Measurements from ENCODE around the gene CYP2B6. TPM values are rescaled to one million over a fixed set of nuclear protein-coding genes. Genes with fewer than 3 reads are reported as not detected.

The CYP2B6 gene
- total RNA-seq, 2 experiments from 2014 or later = not detected

GRCh38 chr19:40981591-40981990 is 9.5 kb upstream of the CYP2B6 start:
- Histone ChIP-seq H3K36me3 (ENCODE audit: insufficient read depth, low read length) (no peaks in the 10 kb centered on the region), H3K4me3 (ENCODE audit: low read length) (no peak overlapping the region), H3K27me3 (ENCODE audit: control insufficient read depth in 1 of 2, insufficient read depth in 2 of 2, low read length in 2 of 2) (peaks cover 0 to 15% of the 10 kb centered on the region in 2 experiments), H3K4me1 (ENCODE audit: insufficient read depth, low read length) (no peaks in the 10 kb centered on the region), H3K27ac (ENCODE audit: low read depth in 1 of 2, low read length in 2 of 2) (no peak overlapping the region), H3K9me3 (ENCODE audit: control insufficient read depth in 1 of 2, insufficient read depth in 1 of 2, low read length in 2 of 2) (peaks cover 0 to 9% of the 10 kb centered on the region in 2 experiments)
- TF ChIP-seq CTCF (IDR thresholded peaks at IDR 0.05) = no peak
- ChIA-PET CTCF (no interaction called here), POLR2A (no interaction called here)
- H3K36me3 Mint-ChIP-seq (ENCODE audit: low read depth) = no peaks in the 10 kb centered on the region
- intact Hi-C loops (cut with DNase I, micrococcal nuclease) = no loop called here
- peaks cover 41% of the 10 kb centered on the region for H3K27me3 Mint-ChIP-seq
- no peak for DNase-seq
- H3K4me3 Mint-ChIP-seq = no peak overlapping the region
- H3K27ac Mint-ChIP-seq = no peak overlapping the region
- H3K4me1 Mint-ChIP-seq (ENCODE audit: low read depth) = no peaks in the 10 kb centered on the region
- no peak for ATAC-seq (ENCODE audit: poor library complexity)
- no peaks in the 10 kb centered on the region for H3K9me3 Mint-ChIP-seq

GRCh38 chr19:40982594-40983101 is 8.4 kb upstream of the CYP2B6 start:
- H3K9me3 Mint-ChIP-seq = no peaks in the 10 kb centered on the region
- CTCF ChIA-PET = no interaction called here

DNA sequence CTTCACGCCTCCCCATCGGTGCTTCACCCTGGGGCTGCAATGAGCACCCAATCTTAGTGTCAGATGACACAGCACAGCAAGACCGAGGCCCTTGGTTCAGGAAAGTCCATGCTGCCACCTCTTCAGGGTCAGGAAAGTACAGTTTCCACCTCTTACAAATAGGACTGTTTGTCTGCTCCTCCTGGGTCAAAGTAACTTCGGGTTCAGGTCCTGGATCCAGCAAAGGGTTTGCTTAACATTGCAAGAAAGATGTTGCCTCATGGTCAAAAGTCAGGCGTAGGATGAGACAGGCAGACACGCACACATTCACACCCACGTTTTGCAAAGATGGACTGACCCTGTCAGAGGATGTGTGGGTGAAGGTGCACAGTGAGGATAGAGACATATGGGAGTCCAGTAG is 1.6 kb upstream of the CYP2B6 start:
- ATAC-seq (ENCODE audit: poor library complexity) (no peak), DNase-seq (no peak)
- Histone ChIP-seq H3K36me3 (ENCODE audit: insufficient read depth, low read length) (no peaks in the 10 kb centered on the region), H3K27me3 (ENCODE audit: control insufficient read depth in 1 of 2, insufficient read depth in 2 of 2, low read length in 2 of 2) (peaks cover 0 to under 1% of the 10 kb centered on the region in 2 experiments), H3K4me3 (ENCODE audit: low read length) (no peak overlapping the region), H3K4me1 (ENCODE audit: insufficient read depth, low read length) (no peaks in the 10 kb centered on the region), H3K9me3 (ENCODE audit: control insufficient read depth in 1 of 2, insufficient read depth in 1 of 2, low read length in 2 of 2) (peaks cover 0 to 5% of the 10 kb centered on the region in 2 experiments), H3K27ac (ENCODE audit: low read depth in 1 of 2, low read length in 2 of 2) (no peak overlapping the region)
- H3K4me3 Mint-ChIP-seq = no peak overlapping the region
- ChIA-PET CTCF (no interaction called here), POLR2A (no interaction called here)
- intact Hi-C loops (cut with DNase I, micrococcal nuclease) = no loop called here
- H3K36me3 Mint-ChIP-seq (ENCODE audit: low read depth) = no peaks in the 10 kb centered on the region
- TF ChIP-seq CTCF (IDR thresholded peaks at IDR 0.05) = no peak
- H3K27ac Mint-ChIP-seq = no peak overlapping the region
- H3K27me3 Mint-ChIP-seq = peaks cover 24% of the 10 kb centered on the region
- peaks cover 5% of the 10 kb centered on the region for H3K9me3 Mint-ChIP-seq
- no peaks in the 10 kb centered on the region for H3K4me1 Mint-ChIP-seq (ENCODE audit: low read depth)

More at GRCh38 chr19:40982594-40983101, 8.4 kb upstream of the CYP2B6 start:
- H3K27me3 Mint-ChIP-seq = peaks cover 36% of the 10 kb centered on the region
- ATAC-seq (ENCODE audit: poor library complexity) = no peak
- H3K27me3 ChIP-seq (ENCODE audit: control insufficient read depth in 1 of 2, insufficient read depth in 2 of 2, low read length in 2 of 2) = peaks cover 0 to 13% of the 10 kb centered on the region in 2 experiments
- no peaks in the 10 kb centered on the region for H3K36me3 ChIP-seq (ENCODE audit: insufficient read depth, low read length)
- no peak overlapping the region for H3K4me3 Mint-ChIP-seq
- POLR2A ChIA-PET = no interaction called here
- H3K4me1 ChIP-seq (ENCODE audit: insufficient read depth, low read length) = no peaks in the 10 kb centered on the region
- intact Hi-C loops (cut with DNase I, micrococcal nuclease) = no loop called here
- no peak for TF ChIP-seq CTCF (IDR thresholded peaks at IDR 0.05)
- DNase-seq = no peak
- peaks cover 0 to 9% of the 10 kb centered on the region in 2 experiments for H3K9me3 ChIP-seq (ENCODE audit: control insufficient read depth in 1 of 2, insufficient read depth in 1 of 2, low read length in 2 of 2)
- no peak overlapping the region for H3K27ac Mint-ChIP-seq
- no peaks in the 10 kb centered on the region for H3K4me1 Mint-ChIP-seq (ENCODE audit: low read depth)
- H3K27ac ChIP-seq (ENCODE audit: low read depth in 1 of 2, low read length in 2 of 2) = no peak overlapping the region
- no peak overlapping the region for H3K4me3 ChIP-seq (ENCODE audit: low read length)
- no peaks in the 10 kb centered on the region for H3K36me3 Mint-ChIP-seq (ENCODE audit: low read depth)
